Neural progenitor cell (in vitro differentiated cells): ENCODE data around the gene DHRS3. TPM values are rescaled to one million over a fixed set of nuclear protein-coding genes. Genes with fewer than 3 reads are reported as not detected.

Experiments
- DNase-seq: peaks from one replicate; pipeline ENCODE4 v3.0.0-alpha.2; 2016; ENCODE audit warnings: low spot score
- H2AFZ ChIP-seq: fragments of 200-600 bp; sonication (generic); replicated peaks from 2 replicates; pipeline ENCODE4 v1.6.1; 2016; ENCODE audit warnings: antibody characterized with exemption
- H3F3A ChIP-seq: fragments of 200-600 bp; sonication (generic); 2 replicates; pipeline ENCODE4 v1.6.1; 2016; ENCODE audit warnings: antibody characterized with exemption, low read depth
- H3K27ac ChIP-seq: fragments of 200-600 bp; sonication (generic); 2 replicates; pipeline ENCODE4 v1.5.1; 2016; ENCODE audit warnings: mild to moderate bottlenecking
- H3K27me3 ChIP-seq: fragments of 200-600 bp; sonication (generic); 2 replicates; pipeline ENCODE4 v1.6.1; 2016; ENCODE audit warnings: mild to moderate bottlenecking, moderate library complexity
- H3K36me3 ChIP-seq: fragments of 200-600 bp; sonication (generic); 2 replicates; pipeline ENCODE4 v1.5.1; 2016
- H3K4me1 ChIP-seq: fragments of 200-600 bp; sonication (generic); 2 replicates; pipeline ENCODE4 v1.6.1; 2016; ENCODE audit warnings: mixed run types
- H3K4me2 ChIP-seq: fragments of 200-600 bp; sonication (generic); 2 replicates; pipeline ENCODE4 v1.6.1; 2016
- H3K4me3 ChIP-seq: fragments of 200-600 bp; sonication (generic); 2 replicates; pipeline ENCODE4 v1.5.1; 2016
- H3K79me2 ChIP-seq: fragments of 200-600 bp; sonication (generic); 2 replicates; pipeline ENCODE4 v1.6.1; 2016; ENCODE audit warnings: low read depth
- H3K9ac ChIP-seq: fragments of 200-600 bp; sonication (generic); 2 replicates; pipeline ENCODE4 v1.6.1; 2016
- H3K9me3 ChIP-seq: fragments of 200-600 bp; sonication (generic); 2 replicates; pipeline ENCODE4 v1.5.1; 2016; ENCODE audit warnings: low read depth
- H4K20me1 ChIP-seq: fragments of 200-600 bp; sonication (generic); 2 replicates; pipeline ENCODE4 v1.6.1; 2016; ENCODE audit warnings: low read depth
- H3K27ac Mint-ChIP-seq: 3 replicates; pipeline ENCODE4 v1.8.0; 2021; ENCODE audit warnings: mixed read lengths
- H3K27me3 Mint-ChIP-seq: 2 replicates; pipeline ENCODE4 v1.8.0; 2022; ENCODE audit warnings: low read depth, mild to moderate bottlenecking, inconsistent platforms, moderate library complexity, mixed read lengths; ENCODE audit not compliant: insufficient read depth
- H3K36me3 Mint-ChIP-seq: 3 replicates; pipeline ENCODE4 v1.8.0; 2021; ENCODE audit warnings: mixed read lengths
- H3K4me1 Mint-ChIP-seq: 3 replicates; pipeline ENCODE4 v1.8.0; 2021; ENCODE audit warnings: mixed read lengths
- H3K4me3 Mint-ChIP-seq: 3 replicates; pipeline ENCODE4 v1.8.0; 2021; ENCODE audit warnings: mild to moderate bottlenecking, moderate library complexity, mixed read lengths
- H3K9me3 Mint-ChIP-seq: 3 replicates; pipeline ENCODE4 v1.8.0; 2020; ENCODE audit warnings: mixed read lengths
- EZH2 ChIP-seq: fragments of 200-600 bp; sonication (generic); IDR thresholded peaks from 2 replicates; pipeline ENCODE4 v1.6.1; 2017; ENCODE audit warnings: antibody characterized with exemption, mild to moderate bottlenecking, moderate library complexity
- EZH2phosphoT487 ChIP-seq: fragments of 200-600 bp; sonication (generic); IDR thresholded peaks from 2 replicates; pipeline ENCODE4 v1.6.1; 2017; ENCODE audit warnings: antibody characterized with exemption
- total RNA-seq: library from RNA; depleted of rRNA; stranded (reverse); fragments of >200 nt; gene quantifications from 2 replicates; pipeline ENCODE4 v1.2.3, GENCODE V29; 2015; ENCODE audit warnings: low replicate concordance
- TF ChIP-seq, protein P1 (sequence below): fragments of 200-600 bp; sonication (generic); IDR thresholded peaks from 2 replicates; pipeline ENCODE4 v1.5.1; 2017; ENCODE audit warnings: antibody characterized with exemption, mild to moderate bottlenecking

Gene DHRS3
- total RNA-seq, 1 donor from 2014 or later, result 4.3 TPM

DNA sequence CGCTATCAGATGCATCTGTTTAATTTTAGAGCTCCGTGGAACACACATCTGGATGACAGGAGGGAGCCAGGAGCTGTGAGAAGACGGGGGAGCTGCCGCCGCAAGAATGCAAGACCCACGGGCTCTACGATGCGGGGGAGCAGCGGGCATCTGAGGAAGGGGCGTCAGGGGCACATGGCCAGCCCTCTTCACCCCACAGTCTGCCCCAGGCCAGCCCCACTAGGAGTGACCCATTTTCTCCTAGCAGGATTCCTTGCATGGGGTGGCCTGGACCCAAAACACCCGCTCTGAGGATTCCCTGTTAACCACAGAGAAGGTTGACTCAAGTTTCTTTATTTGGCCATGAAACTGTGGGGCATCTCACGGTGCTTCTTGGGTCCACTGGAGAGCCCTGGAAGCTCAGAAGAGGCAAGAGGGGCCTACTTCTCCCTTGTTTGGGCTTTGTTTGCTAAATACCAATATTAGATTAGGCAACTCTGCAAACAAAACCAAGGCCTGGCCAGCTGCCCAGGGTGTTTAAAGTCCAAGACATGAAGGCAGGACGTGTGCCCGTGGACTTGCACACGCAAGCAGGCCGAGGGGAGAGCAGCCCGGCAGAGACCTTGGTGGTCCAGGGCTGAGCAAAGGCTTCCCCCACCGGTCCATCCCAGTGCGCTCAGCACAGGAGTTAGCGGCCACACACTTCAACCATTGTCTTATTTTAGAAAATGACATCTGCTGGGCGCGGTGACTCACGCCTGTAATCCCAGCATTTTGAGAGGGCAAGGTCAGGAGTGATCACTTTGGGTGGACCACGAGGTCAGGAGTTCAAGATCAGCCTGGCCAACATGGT, 89.8 kb downstream of the DHRS3 start:
- DNase-seq, result no peak
- Mint-ChIP-seq H3K4me1 (peaks cover 9% of the 10 kb centered on the region), H3K4me3 (no peak overlapping the region), H3K9me3 (no peaks in the 10 kb centered on the region), H3K27me3 (peaks cover 4% of the 10 kb centered on the region), H3K36me3 (no peaks in the 10 kb centered on the region), H3K27ac (no peak overlapping the region)
- H4K20me1 ChIP-seq, result no peaks in the 10 kb centered on the region
- H3K27ac ChIP-seq, result no peak overlapping the region
- H3K4me1 ChIP-seq, result no peaks in the 10 kb centered on the region
- no peaks in the 10 kb centered on the region for H3K9me3 ChIP-seq
- no peak overlapping the region for H3K4me2 ChIP-seq
- H3K79me2 ChIP-seq, result no peaks in the 10 kb centered on the region
- H3K27me3 ChIP-seq, result no peaks in the 10 kb centered on the region
- H3K9ac ChIP-seq, result no peak overlapping the region
- no peaks in the 10 kb centered on the region for H3F3A ChIP-seq
- H3K36me3 ChIP-seq, result no peaks in the 10 kb centered on the region
- TF ChIP-seq EZH2phosphoT487 (no peak), EZH2 (no peak)
- TF ChIP-seq, protein P1, sequence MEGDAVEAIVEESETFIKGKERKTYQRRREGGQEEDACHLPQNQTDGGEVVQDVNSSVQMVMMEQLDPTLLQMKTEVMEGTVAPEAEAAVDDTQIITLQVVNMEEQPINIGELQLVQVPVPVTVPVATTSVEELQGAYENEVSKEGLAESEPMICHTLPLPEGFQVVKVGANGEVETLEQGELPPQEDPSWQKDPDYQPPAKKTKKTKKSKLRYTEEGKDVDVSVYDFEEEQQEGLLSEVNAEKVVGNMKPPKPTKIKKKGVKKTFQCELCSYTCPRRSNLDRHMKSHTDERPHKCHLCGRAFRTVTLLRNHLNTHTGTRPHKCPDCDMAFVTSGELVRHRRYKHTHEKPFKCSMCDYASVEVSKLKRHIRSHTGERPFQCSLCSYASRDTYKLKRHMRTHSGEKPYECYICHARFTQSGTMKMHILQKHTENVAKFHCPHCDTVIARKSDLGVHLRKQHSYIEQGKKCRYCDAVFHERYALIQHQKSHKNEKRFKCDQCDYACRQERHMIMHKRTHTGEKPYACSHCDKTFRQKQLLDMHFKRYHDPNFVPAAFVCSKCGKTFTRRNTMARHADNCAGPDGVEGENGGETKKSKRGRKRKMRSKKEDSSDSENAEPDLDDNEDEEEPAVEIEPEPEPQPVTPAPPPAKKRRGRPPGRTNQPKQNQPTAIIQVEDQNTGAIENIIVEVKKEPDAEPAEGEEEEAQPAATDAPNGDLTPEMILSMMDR, result no peak
- no peak overlapping the region for H2AFZ ChIP-seq
- H3K4me3 ChIP-seq, result no peak overlapping the region

DNA sequence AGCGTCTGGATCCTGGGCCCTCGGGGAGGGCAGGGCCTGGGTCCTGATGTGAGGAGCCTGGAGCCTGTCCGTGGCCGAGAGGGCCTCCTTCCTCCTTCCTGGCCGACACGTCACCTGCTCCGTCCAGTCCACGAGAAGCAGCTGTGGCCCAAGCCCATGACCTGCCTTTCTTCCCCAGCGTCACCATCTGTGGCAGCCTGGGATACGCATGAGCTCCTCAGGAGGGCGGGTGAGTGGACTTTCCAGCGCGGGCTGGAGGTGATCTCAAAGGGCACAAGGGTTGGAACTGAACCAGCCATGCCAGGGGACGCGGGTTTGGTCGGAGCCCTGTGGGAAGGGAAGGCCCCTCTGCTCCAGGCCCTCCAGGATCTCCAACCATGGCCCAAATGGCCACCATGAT, 90.4 kb downstream of the DHRS3 start:
- no peaks in the 10 kb centered on the region for H3F3A ChIP-seq
- Mint-ChIP-seq H3K36me3 (no peaks in the 10 kb centered on the region), H3K27ac (no peak overlapping the region), H3K4me1 (peaks cover 9% of the 10 kb centered on the region), H3K27me3 (peaks cover 4% of the 10 kb centered on the region), H3K4me3 (no peak overlapping the region), H3K9me3 (no peaks in the 10 kb centered on the region)
- no peak for DNase-seq
- H3K4me2 ChIP-seq, result no peak overlapping the region
- H4K20me1 ChIP-seq, result no peaks in the 10 kb centered on the region
- TF ChIP-seq EZH2phosphoT487, result no peak
- TF ChIP-seq EZH2, result no peak
- TF ChIP-seq, protein P1, result no peak
- no peak overlapping the region for H2AFZ ChIP-seq
- H3K27ac ChIP-seq, result no peak overlapping the region
- no peaks in the 10 kb centered on the region for H3K9me3 ChIP-seq
- no peaks in the 10 kb centered on the region for H3K4me1 ChIP-seq
- no peak overlapping the region for H3K4me3 ChIP-seq
- no peaks in the 10 kb centered on the region for H3K79me2 ChIP-seq
- no peaks in the 10 kb centered on the region for H3K27me3 ChIP-seq
- H3K9ac ChIP-seq, result no peak overlapping the region
- no peaks in the 10 kb centered on the region for H3K36me3 ChIP-seq

DNA sequence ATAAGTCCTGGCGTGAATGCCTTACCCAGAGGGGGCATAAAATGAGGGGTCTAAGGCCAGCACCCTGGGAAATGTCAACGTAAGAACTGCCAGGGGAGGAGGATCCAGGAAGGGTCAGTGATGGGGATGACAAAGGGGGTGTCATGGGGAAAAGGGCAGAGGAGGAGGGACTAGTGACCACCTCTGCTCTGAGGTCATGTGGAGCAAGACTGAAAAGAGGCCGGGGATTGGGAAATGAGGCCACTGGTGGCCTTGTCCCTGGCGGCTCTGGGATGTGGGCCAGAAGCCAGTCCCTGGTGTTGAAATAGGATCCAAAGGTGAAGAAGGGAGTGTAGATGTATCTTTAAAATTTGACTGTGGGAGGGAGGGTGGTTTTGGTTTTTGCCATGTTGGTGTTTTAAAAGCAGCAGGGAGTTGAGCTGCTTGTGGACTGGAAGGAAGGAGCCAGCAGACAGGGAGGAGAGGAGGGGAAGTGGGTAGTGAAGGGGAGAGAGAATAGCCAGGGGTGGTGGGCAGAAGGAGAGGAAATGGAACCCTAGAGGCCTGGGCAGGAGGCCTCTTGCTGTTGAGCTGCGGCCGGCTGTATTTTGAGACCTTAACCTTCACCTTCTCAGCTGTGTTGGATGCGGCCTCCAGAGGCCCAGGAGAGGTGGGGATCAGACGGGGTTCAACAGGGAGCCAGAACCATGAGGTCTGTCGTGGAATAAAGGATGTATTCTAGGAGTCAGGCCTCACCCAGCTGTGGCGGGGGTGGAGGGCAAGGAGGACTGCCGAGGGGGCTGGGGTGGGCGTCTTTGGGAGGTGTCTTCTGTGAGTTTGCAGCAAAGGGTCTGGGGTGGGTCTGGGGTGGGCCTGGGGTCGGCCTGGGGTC, 92.5 kb downstream of the DHRS3 start:
- no peaks in the 10 kb centered on the region for H3K9me3 ChIP-seq
- H4K20me1 ChIP-seq, result no peaks in the 10 kb centered on the region
- H3K4me1 ChIP-seq, result no peaks in the 10 kb centered on the region
- H3K27me3 Mint-ChIP-seq, result peaks cover 4% of the 10 kb centered on the region
- peaks cover 9% of the 10 kb centered on the region for H3K4me1 Mint-ChIP-seq
- H3K4me2 ChIP-seq, result no peak overlapping the region
- H3K27ac Mint-ChIP-seq, result peak overlapping the region; percentile 46
- no peak overlapping the region for H3K4me3 Mint-ChIP-seq
- no peak overlapping the region for H3K27ac ChIP-seq
- no peaks in the 10 kb centered on the region for H3K9me3 Mint-ChIP-seq
- no peak overlapping the region for H2AFZ ChIP-seq
- no peaks in the 10 kb centered on the region for H3K36me3 ChIP-seq
- DNase-seq, result no peak
- no peaks in the 10 kb centered on the region for H3K36me3 Mint-ChIP-seq
- no peaks in the 10 kb centered on the region for H3F3A ChIP-seq
- H3K27me3 ChIP-seq, result no peaks in the 10 kb centered on the region
- H3K4me3 ChIP-seq, result no peak overlapping the region
- no peak overlapping the region for H3K9ac ChIP-seq
- TF ChIP-seq EZH2phosphoT487 (no peak), EZH2 (no peak)
- TF ChIP-seq, protein P1, result no peak
- H3K79me2 ChIP-seq, result no peaks in the 10 kb centered on the region
